Prostate gland (tissue), 2 donors: ENCODE results near the gene ZNF316. TPM values are rescaled to one million over a fixed set of nuclear protein-coding genes. Genes with fewer than 3 reads are reported as not detected.

Experiments
- DNase-seq: peaks from one replicate; pipeline ENCODE4 v3.0.0-alpha.2; 2019; ENCODE audit warnings: low spot score
- H3K27ac ChIP-seq, 2 donors: fragments of 200-600 bp; sonication (generic); 2 replicates each; pipeline ENCODE4 v1.5.1; 2017 to 2019
- H3K27me3 ChIP-seq: fragments of 200-600 bp; sonication (generic); replicated peaks from 2 replicates; pipeline ENCODE4 v1.5.1; 2019; ENCODE audit not compliant: insufficient read depth
- H3K36me3 ChIP-seq, 2 donors: fragments of 200-600 bp; sonication (generic); 1 replicate in 1 of 2; 2 replicates in 1 of 2; pipeline versions ENCODE4 v1.5.1 to v1.8.1; 2017 to 2019
- H3K4me1 ChIP-seq: fragments of 200-600 bp; sonication (generic); replicated peaks from 2 replicates; pipeline ENCODE4 v1.5.1; 2019
- H3K4me3 ChIP-seq, 2 donors: fragments of 200-600 bp; sonication (generic); 2 replicates each; pipeline ENCODE4 v1.5.1; 2017 to 2019
- H3K9me3 ChIP-seq: fragments of 200-600 bp; sonication (generic); 2 replicates; pipeline ENCODE4 v1.5.1; 2017
- CTCF ChIP-seq, 4 experiments: fragments of 200-600 bp in 2 of 4; fragments of 450-650 bp in 2 of 4; sonication (generic) in 2 of 4; IDR thresholded peaks; 1 replicate in 3 of 4; 2 replicates in 1 of 4; pipeline ENCODE4 v1.5.1; 2016 to 2019; ENCODE audit warnings: antibody characterized with exemption in 4 of 4, mild to moderate bottlenecking in 2 of 4, moderate library complexity in 2 of 4
- POLR2A ChIP-seq: fragments of 450-650 bp; IDR thresholded peaks from one replicate; pipeline ENCODE4 v1.6.1; 2016; ENCODE audit warnings: antibody characterized with exemption, mild to moderate bottlenecking
- POLR2AphosphoS5 ChIP-seq: sonication (generic); formaldehyde crosslinking; IDR thresholded peaks from one replicate; pipeline ENCODE4 v1.6.1; 2017; ENCODE audit warnings: antibody characterized with exemption
- WGBS: methylation state at CpG from one replicate; pipeline ENCODE4 v1.1.5; 2018; 5-methylcytosine and 5-hydroxymethylcytosine counted together
- intact Hi-C: fragments of 100-400 bp; cut with DNase I; formaldehyde crosslinking; loops from one replicate; pipeline ENCODE4 v1.14.2; 2022
- total RNA-seq, 2 donors: library from RNA; depleted of rRNA; stranded (reverse); fragments of >200 nt; gene quantifications; one replicate each; pipeline ENCODE4 v1.1.0, GENCODE V29; 2016

The ZNF316 gene
- total RNA-seq: 10 to 100 TPM; 39.2 to 53.8 TPM

- peaks cover 0 to 4% of the 10 kb centered on the region in 2 donors for H3K36me3 ChIP-seq
- H3K27ac ChIP-seq: peak within 1 kb of the TSS; percentile 80 to 84
- DNase-seq: peak; percentile 29
- 3% methylated on average over 22 of the region's 104 CpGs for WGBS
- peaks cover 6% of the 10 kb centered on the region for H3K4me1 ChIP-seq
- peak within 1 kb of the TSS; percentile 86 to 97 for H3K4me3 ChIP-seq
- no peaks in the 10 kb centered on the region for H3K27me3 ChIP-seq
- intact Hi-C loops: loop anchor here (5.0 kb wide), 1 partner anchor 70 kb away; the partner anchor contains the start of gene ZNF12
- no peaks in the 10 kb centered on the region for H3K9me3 ChIP-seq
- TF ChIP-seq CTCF (IDR thresholded peaks at IDR 0.05): no peak
- TF ChIP-seq POLR2A: peak; percentile 53
Observed at GRCh38 chr7:6636741-6637543, at the start of gene ZNF316. TSS of gene ZNF316 (plus strand) at chr7:6637318. CDS start at chr7:6642410, 5,092 bp downstream.

DNA sequence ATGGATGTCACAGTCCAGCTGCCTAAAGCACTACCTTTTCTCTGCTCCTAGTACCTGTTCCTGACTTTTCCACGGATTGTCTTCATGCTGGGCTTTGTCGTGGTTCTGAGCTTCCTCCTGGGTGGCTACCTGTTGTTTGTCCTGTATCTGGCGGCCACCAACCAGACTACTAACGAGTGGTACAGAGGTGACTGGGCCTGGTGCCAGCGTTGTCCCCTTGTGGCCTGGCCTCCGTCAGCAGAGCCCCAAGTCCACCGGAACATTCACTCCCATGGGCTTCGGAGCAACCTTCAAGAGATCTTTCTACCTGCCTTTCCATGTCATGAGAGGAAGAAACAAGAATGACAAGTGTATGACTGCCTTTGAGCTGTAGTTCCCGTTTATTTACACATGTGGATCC is 48.6 kb upstream of the ZNF316 start:
- intact Hi-C loops: no loop called here
- no peak for TF ChIP-seq POLR2A
- TF ChIP-seq POLR2AphosphoS5: peak; percentile 57
- Histone ChIP-seq H3K9me3 (no peaks in the 10 kb centered on the region), H3K27me3 (no peaks in the 10 kb centered on the region), H3K4me1 (peaks cover 5% of the 10 kb centered on the region), H3K36me3 (peaks cover 0 to 22% of the 10 kb centered on the region in 2 donors), H3K27ac (peak overlapping the region in 1 of 2 donors; percentile 89), H3K4me3 (no peak overlapping the region)
- 77% methylated on average over 9 of the region's 9 CpGs for WGBS
- no peak for DNase-seq

DNA sequence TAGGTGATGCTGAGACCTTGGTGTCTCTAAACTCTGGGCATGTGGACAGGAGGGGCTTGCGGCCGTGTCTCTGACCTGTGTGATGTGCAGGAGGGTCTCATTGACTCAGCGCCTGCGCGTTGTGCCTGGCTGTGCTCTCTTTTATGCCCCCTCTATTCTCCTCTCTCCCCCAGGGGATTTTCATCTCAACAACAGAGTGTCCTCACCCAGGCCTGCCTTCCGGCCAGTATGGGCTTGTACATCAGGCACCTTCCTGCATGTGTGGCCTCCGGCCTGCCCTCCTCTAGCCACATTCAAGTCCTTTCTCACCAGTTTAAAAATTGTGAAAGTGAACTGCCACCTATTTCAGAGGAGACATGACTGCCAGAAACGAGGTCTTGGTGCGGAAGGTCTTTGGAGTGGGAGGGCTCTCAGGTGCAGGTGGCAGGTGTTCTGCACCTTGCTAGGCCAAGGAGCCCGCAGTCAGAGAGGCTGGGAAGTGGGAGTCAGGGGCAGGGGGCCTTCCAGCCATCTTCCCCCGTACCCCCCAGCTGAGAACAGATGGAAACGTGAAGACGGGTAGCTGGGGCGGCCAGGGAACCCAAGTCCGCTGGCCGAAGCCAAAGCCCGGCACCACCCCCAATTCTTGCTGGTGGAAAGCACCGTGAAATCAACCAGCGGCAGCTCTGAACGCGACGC is 47.8 kb upstream of the ZNF316 start:
- intact Hi-C loops: no loop called here
- Histone ChIP-seq H3K4me3 (peak overlapping the region; percentile 69 to 90), H3K27me3 (no peaks in the 10 kb centered on the region), H3K9me3 (no peaks in the 10 kb centered on the region), H3K36me3 (peaks cover 0 to 19% of the 10 kb centered on the region in 2 donors), H3K27ac (peak overlapping the region; percentile 37 to 89), H3K4me1 (peaks cover 5% of the 10 kb centered on the region)
- 39% methylated on average over 20 of the region's 22 CpGs for WGBS
- TF ChIP-seq POLR2A (no peak), CTCF (IDR thresholded peaks at IDR 0.05) (no peak), POLR2AphosphoS5 (no peak)
- no peak for DNase-seq

DNA sequence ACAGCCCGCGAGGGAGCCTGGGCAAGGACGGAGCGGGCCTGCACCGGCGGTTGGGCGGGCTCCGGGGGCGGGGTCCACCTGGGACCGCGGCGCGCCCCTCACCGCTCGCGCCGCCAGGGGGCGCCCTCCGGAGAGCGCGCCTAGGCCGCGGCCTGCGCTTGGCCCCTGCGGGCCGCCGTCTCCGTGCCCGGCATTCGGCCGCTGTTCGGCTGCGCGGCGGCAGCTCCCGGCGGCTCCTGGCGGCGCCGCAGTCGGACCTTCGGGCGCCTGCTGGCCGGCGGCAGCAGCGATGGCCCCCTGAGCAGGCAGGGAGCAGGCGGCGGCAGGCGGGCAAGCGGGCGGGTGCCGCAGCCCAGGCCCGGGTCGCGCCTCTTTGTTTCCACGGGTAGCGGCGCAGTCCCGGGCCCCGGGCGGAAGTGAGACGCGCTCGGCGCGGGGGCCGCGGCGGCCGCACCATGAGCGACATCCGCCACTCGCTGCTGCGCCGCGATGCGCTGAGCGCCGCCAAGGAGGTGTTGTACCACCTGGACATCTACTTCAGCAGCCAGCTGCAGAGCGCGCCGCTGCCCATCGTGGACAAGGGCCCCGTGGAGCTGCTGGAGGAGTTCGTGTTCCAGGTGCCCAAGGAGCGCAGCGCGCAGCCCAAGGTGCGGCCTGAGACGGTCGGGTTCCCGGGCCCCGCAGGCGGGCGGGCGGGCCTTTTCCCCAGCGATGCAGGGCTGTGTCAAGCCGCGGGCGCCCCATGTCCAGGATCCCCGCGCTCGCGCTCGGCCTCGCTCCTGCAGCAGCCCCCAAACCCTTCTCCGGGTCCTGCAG is 47.1 kb upstream of the ZNF316 start, which contains the start of gene INTS15:
TSS of gene INTS15 (plus strand) at position 193 of the 816 bp plus-strand sequence. CDS start at position 456, 263 bp downstream.
- peak; percentile 57 for DNase-seq
- H3K27ac ChIP-seq: peak within 1 kb of the TSS; percentile 66 to 89
- H3K4me1 ChIP-seq: peaks cover 5% of the 10 kb centered on the region
- WGBS: 0% methylated on average over 41 of the region's 107 CpGs
- peak within 1 kb of the TSS; percentile 69 to 90 for H3K4me3 ChIP-seq
- no peaks in the 10 kb centered on the region for H3K9me3 ChIP-seq
- peaks cover 0 to 13% of the 10 kb centered on the region in 2 donors for H3K36me3 ChIP-seq
- H3K27me3 ChIP-seq: no peaks in the 10 kb centered on the region
- TF ChIP-seq POLR2AphosphoS5: no peak
- peak; percentile 77 to 95 (median 92) for TF ChIP-seq CTCF (IDR thresholded peaks at IDR 0.05)
- intact Hi-C loops: no loop called here

DNA sequence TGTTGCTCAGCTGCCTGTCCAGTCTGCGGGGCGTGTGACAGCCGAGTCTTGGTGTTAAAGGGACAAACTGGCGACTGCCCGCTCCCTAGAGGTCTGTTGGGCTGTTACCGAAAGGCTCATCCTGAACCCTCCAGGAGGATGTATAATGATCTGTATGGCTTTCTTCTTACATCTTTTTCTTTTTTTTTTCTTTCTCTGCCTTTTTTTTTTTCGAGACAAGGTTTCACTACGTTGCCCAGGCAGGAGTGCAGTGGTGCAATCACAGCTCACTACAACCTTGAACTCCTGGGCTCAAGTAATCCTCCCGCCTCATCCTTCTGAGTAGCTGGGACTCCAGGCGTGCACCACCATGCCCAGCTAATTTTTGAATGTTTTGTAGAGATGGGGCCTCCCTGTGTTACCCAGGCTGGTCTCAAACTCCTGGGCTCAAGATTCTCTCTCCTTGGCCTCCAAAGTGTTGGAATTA is 46.4 kb upstream of the ZNF316 start:
- WGBS: 10% methylated on average over 10 of the region's 10 CpGs

More for the DNA sequence above, 46.4 kb upstream of the ZNF316 start:
- no peak for DNase-seq
- peaks cover 5% of the 10 kb centered on the region for H3K4me1 ChIP-seq
- H3K36me3 ChIP-seq: peaks cover 0 to 10% of the 10 kb centered on the region in 2 donors
- TF ChIP-seq POLR2AphosphoS5 (no peak), CTCF (IDR thresholded peaks at IDR 0.05) (no peak), POLR2A (no peak)
- peak overlapping the region; percentile 66 to 89 for H3K27ac ChIP-seq
- H3K27me3 ChIP-seq: no peaks in the 10 kb centered on the region
- intact Hi-C loops: no loop called here
- H3K4me3 ChIP-seq: peak overlapping the region; percentile 69 to 90
- H3K9me3 ChIP-seq: no peaks in the 10 kb centered on the region
